H54 (cell line): ENCODE measurements around the gene SOHLH1.
"Not testable (repeated sequence)": the region's sequence is repeated elsewhere in the genome, so short reads cannot be mapped to it uniquely, and the experiment has no call there.

Experiments used
- DNase-seq: peaks from one replicate; pipeline ENCODE4 v3.0.0; 2011; ENCODE audit warnings: low spot score, mixed read lengths; ENCODE audit not compliant: insufficient read length
- FAIRE-seq: peaks from 3 replicates; lab custom pipeline; 2011; peaks lifted over from hg19 to GRCh38; lab: Jason Lieb, UNC
- POLR2A ChIP-seq: IDR thresholded peaks from 2 replicates; pipeline ENCODE4 v1.6.1; 2011; ENCODE audit warnings: low read depth, mild to moderate bottlenecking, low read length

The SOHLH1 gene

DNA sequence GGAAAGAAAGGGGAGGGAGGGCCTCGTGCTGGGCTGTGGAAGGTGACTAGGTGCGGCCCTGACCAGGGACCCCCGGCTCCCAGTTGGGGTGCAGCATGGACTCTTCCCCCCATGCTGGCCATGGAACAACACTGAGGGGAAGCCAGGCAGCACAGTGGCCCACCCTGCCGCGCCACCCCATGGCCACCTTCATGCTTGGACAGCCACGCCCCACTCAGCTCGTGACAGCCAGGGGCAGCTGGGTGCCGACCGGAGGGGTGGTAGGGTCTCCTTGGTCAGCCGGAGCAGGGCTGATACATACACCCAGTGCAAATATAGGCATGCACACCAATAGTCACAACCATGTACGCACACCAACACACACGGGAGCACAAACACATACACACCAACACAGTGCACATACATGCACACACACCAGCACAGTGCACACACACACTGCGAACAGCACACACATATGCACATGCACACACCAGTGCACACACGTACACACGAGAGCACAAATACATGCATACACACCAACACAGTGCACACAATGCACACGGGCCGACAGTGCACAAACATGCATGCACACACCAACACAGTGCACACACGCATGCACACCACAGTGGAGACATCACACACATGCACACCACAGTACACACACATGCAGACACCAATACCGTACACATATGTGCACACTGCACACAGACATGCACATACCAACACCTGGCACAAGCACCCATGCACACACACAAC, 8.3 kb downstream of the SOHLH1 start:
- FAIRE-seq: no peak

DNA sequence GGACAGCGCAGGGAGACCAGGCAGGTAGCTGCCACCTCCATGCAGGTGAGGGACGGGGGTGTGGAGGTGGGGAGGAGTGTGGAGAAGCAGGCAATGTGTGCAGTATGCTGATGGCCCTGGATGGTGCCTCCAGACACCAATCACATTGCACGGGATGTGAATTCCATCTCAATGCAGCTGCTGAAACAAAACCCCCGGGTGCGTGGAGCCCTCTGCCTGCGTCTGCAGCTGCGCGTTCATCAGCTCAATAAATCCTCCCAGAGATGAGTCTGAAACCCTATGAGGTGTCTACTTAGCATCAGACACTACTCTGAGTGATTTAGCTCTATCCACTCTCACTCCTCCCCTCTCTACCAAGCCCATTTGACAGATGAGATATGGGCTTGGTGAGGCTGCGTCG, 10.3 kb downstream of the SOHLH1 start:
- DNase-seq: no peak

More for the DNA sequence above, 8.3 kb downstream of the SOHLH1 start:
- no peak for DNase-seq
- no peak for TF ChIP-seq POLR2A

DNA sequence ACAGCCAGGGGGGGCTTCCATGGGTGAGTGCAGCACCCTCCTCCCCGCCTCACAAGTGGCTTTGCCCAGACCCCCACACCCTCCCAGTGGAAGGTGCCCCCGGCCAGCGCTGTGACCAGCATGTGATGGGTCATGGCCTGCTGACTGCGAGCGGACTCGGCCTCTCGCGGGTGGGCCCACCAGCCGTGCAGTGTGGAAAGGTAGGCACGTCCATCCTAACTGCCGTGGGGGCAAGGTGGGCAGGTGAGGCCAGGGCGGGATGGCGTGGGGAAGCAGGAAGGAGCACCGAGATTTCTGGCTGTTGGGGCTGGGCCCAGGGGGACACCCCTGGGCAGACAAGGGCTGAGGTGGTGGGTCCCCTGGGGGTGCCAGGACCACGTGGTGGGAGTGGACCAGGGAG, 12.1 kb downstream of the SOHLH1 start:
- FAIRE-seq: no peak
- no peak for DNase-seq
- no peak for TF ChIP-seq POLR2A

More for the DNA sequence above, 10.3 kb downstream of the SOHLH1 start:
- FAIRE-seq: no peak
- TF ChIP-seq POLR2A: no peak

DNA sequence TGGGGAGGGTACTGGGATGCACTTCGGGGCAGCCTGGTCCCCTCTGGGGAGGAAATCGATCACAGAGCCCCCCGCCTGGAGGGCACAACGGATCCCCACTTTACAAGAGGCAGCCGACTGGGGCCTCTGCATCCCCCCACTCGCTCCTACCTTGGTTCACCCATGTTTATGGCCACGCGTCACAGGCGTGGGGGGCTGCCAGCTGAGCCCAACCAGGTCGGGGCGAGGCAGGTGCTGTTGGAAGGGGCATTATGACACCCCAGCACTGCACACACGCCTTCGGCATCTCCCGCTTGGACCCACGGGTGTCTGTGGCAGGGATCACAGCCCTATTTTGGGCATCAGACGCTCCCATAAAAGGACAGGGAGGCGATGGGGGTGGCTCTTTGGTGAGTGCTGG, 14.6 kb downstream of the SOHLH1 start:
- FAIRE-seq (no peak), DNase-seq (no peak)
- TF ChIP-seq POLR2A: no peak

DNA sequence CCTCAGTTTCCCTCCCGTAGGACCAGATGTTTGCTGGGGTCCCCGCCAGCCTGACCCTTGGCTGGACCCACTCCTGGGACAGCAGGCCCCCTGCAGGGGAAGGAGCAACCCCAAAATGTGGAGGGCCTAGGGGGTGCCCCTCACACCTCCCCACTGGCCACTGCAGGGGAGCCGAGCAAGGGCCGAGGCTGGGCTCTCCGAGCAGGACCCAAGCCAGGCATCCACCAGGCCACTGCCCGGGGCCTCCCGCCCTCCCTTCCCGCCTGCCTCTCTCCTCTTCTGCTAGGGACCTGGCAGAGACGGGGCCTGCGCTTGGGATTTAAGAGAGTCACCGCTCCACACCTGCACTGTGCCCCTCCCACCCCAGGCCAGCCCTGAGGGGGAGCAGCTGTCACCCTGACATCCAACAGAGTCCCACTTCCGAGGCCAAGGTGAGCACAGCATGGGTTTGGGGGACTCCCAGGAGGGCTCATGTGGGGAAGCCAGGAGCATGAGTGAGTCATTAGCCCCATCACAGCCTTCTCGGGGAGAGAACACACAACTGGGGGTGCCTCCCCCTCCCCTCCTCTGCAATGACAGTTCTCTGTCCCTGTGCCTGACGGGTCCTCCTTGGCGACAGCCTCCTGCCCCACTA, 15.8 kb downstream of the SOHLH1 start:
- FAIRE-seq: no peak
- no peak for TF ChIP-seq POLR2A
- no peak for DNase-seq

DNA sequence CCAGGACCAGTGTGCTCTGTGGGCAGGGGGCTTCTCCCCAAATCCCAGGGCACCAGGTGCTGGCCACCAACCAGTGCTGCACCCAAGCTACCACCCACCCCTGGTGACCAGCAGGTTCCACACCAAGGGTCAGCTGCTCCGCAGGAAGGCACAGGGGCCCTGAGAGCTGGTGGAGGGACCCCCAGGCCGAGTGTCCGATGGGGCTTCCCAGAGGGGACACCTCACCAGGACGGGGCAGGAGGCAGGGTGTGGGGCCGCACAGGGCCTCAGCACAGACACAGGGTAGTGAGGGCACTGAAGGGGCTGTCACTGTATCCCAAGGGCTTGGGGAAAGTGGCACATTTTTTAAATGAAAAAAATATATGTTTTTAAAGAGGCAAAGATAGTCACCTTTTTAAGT, 18.1 kb downstream of the SOHLH1 start:
- no peak for TF ChIP-seq POLR2A
- DNase-seq (no peak), FAIRE-seq (no peak)

DNA sequence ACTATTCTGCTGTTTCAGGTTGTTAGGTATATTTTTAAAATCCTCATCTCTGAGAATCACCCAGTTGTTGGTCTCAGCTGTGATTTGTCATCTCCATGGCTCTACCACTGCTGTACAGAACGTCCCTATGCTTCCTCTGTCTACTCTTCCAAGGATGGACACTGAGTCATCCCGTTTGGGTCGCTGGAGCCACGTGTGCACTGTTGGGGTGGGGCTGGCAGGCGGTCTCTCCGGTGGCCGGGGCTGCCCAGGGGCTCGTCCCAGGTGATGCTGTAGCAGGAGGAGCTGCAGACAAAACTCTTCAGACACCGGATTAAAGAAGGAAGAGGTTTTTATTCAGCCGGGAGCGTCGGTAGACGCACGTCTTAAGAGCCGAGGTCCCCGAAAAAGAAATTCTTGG, 19.2 kb downstream of the SOHLH1 start:
- FAIRE-seq (no peak), DNase-seq (no peak)
- no peak for TF ChIP-seq POLR2A

DNA sequence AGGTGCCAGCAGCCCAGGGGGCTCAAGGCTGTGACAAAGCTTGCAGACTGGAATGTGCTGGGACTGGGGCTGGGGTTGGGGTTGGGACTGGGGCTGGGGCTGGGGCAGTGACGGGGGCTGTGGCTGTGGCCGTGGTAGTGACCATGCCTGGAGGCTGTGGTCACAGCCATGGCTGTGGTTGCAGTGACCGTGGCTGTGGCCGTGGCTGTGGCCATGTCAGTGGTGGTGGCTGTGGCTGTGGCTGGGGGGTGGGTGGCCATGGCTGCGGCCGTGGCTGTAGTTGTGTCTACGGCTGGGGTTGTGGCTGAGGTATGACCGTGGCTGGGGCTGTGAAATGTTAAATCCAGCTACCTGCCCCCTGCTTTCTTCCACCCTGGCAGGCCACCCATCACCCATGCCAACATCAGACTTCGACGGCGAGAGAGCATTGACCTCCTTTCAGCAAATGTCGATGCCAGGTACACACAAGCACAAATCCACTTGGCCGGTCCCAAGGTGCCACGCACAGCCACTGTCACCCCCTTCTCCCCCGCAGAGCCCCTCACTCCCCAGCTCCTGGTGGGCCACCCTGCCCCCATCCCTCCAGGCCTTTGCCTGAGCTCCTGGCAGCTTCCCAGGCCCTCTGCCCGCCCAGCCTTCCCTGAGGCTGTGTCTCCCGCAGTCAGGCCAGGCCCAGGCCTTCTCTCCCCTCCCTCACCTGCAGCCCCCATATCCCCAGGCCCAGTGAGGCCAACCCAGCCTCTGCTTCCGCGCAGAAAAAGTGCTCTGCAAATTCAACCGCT, 20.9 kb downstream of the SOHLH1 start:
- TF ChIP-seq POLR2A: no peak
- FAIRE-seq (no peak), DNase-seq (no peak)

DNA sequence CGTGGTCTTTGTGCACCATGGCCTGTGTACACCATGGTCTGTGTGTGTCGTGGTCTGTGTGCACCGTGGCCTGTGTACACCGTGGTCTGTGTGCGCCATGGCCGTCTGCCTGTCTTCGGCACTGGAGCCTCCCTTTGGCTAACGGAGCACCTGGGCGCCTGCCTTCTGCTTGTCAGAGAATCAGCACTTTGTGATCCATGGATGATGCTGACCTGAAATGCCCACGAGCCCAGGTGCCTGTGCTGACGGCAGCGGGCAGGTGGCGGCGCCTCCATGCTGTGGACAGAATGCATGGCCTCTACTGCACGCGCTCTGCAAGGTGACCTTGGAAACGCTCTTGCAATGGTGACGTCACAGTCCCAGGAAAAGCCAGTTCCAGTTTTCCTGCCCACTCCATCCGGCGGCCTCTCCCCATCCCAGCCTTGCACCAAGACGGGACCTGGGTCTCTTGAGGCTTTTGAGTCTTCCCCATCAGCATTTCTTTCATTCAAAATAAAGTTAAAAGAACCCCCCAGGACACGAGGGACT, 21.6 kb downstream of the SOHLH1 start:
- DNase-seq (no peak), FAIRE-seq (no peak)

DNA sequence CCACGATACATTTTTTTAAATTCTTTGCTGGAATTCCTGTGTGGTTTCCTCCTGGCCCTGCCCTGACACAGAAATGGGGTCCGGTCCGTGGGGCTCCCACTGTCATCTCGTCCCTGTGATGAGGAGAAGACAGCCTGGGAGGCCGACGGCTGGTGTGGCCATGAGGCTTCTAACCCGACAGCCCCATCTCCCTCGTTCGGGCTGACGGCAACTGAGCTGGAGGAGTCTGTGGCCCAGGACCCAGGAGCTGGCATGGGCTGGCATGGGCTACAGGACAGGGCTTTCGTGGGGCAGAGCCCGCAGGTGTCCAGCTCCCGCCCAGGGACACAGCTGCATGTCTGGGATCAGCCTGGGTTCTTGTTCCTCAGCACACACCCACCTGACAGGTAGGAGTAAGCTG, 22.4 kb downstream of the SOHLH1 start:
- no peak for DNase-seq
- TF ChIP-seq POLR2A: no peak

More for the DNA sequence above, 21.6 kb downstream of the SOHLH1 start:
- no peak for TF ChIP-seq POLR2A

DNA sequence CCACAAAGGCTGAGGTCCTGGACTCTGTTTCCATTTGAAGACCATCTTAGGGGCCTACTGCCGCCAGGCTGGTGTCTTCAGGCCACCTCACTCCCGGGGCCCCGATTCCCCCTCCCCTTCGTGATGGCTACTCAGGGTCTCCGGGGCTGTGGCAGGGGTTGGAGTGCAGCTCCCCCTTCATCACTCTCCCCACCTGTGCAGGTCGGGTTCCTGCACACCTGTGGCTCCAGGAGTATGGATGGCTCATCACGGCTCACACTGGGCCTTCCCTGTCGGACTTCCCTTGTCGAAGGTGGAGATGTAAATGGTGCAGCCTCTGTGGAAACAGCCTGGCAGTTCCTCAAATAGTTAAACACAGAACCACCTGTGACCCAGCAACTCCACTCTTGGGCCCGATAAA, 24.3 kb downstream of the SOHLH1 start:
- FAIRE-seq (no peak), DNase-seq (no peak)
- TF ChIP-seq POLR2A: no peak

More for the DNA sequence above, 22.4 kb downstream of the SOHLH1 start:
- no peak for FAIRE-seq

DNA sequence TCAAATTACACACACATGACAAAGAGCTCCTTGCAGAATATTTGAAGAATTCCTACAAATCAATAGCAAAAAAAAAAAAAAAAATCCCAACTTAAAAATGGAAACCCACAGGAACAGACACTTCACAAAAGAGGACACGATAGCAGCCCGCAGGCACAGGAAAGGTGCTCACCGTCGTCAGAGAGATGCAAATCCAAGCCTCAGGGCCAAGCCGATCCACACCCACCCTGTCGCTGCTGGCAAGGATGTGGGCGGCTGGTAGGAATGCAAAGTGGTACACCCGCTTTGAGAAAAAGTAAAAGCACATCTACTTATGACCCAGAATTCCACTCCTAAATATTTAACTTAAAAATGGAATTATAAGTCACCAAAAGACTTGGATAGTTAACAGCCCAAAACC, 25.3 kb downstream of the SOHLH1 start:
- no peak for TF ChIP-seq POLR2A
- FAIRE-seq: no peak

DNA sequence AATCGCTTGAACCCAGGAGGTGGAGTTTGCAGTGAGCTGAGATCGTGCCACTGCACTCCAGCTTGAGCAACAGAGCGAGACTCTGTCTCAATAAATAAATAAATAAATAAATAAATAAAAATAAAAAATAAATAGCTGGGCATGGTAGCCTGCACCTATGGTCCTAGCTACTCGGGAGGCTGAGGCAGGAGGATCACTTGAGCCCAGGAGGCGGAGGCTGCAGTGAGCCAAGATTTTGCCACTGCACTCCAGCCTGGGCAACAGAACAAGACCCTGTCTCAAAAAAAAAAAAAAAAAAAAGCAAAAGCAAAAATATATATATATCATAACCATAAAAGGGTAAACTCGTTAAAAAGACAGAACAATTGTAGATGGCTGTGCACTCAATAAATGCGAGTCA, 26.5 kb downstream of the SOHLH1 start:
- FAIRE-seq, DNase-seq: not testable (repeated sequence)

More for the DNA sequence above, 25.3 kb downstream of the SOHLH1 start:
- no peak for DNase-seq

DNA sequence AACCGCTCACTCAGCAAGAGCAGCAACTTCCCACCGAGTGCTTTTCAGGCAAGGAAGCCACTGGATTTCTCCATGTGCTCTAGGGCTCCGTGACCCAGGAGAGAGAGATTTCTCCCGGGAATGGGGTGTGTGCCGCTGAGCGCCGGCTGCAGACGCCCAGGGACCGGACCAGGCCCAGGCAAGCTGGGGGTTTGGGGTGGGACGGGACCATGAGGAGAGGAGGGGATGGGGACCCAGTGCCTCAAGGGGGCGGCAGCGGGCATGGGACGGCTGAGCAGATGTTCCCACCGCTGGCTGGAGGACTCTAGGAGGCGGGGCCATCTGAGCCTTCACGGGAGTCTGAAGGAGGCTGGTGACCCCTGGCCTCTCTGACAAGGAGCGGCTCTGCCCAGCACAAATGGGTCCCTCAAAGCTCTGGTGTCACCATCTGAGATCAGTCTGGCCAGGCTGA, 27.7 kb downstream of the SOHLH1 start:
- no peak for TF ChIP-seq POLR2A
- DNase-seq (no peak), FAIRE-seq (no peak)
